Measurements from ENCODE around the gene DEPP1. TPM values are rescaled to one million over a fixed set of nuclear protein-coding genes. Genes with fewer than 3 reads are reported as not detected.

The DEPP1 gene
- total RNA-seq, 1 experiment from 2014 or later: 16.5 TPM

DNA sequence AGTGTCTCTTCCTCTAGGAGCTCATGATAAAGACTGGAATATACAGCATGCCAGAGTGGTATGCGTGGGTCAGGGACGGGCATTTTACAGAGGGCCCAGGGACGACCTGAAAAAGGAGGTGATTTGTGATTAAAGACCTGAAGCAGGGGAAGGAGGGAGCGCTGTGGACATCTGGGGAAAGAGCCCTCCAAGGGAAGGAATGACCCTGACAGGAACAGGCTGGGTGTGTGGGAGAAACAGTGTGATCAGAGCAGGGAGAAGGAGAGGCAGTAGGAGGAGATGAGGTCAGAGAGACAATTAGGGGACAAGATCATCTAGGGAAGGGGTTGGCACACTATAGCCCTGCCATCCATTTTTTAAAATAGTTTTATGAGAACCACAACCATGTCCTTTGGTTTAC lies 22.4 kb downstream of the DEPP1 start:
- H3K27ac Mint-ChIP-seq (ENCODE audit: unreplicated experiment): no peak overlapping the region
- intact Hi-C loops (cut with micrococcal nuclease; ENCODE audit: unreplicated experiment): no loop called here
- peaks cover 24% of the 10 kb centered on the region for H3K36me3 Mint-ChIP-seq (ENCODE audit: insufficient read depth, unreplicated experiment)
- H3K4me1 Mint-ChIP-seq (ENCODE audit: low read depth, unreplicated experiment): peaks cover 11% of the 10 kb centered on the region
- H3K27me3 Mint-ChIP-seq (ENCODE audit: unreplicated experiment): no peaks in the 10 kb centered on the region
- H3K9me3 Mint-ChIP-seq (ENCODE audit: low read depth, unreplicated experiment): no peaks in the 10 kb centered on the region
- BruUV-seq (replicated peaks): no TSS peak
- CTCF ChIA-PET: no interaction called here
- no peak for DNase-seq
- H3K4me3 Mint-ChIP-seq (ENCODE audit: low read depth, unreplicated experiment): no peak overlapping the region
- TF ChIP-seq, protein P1, sequence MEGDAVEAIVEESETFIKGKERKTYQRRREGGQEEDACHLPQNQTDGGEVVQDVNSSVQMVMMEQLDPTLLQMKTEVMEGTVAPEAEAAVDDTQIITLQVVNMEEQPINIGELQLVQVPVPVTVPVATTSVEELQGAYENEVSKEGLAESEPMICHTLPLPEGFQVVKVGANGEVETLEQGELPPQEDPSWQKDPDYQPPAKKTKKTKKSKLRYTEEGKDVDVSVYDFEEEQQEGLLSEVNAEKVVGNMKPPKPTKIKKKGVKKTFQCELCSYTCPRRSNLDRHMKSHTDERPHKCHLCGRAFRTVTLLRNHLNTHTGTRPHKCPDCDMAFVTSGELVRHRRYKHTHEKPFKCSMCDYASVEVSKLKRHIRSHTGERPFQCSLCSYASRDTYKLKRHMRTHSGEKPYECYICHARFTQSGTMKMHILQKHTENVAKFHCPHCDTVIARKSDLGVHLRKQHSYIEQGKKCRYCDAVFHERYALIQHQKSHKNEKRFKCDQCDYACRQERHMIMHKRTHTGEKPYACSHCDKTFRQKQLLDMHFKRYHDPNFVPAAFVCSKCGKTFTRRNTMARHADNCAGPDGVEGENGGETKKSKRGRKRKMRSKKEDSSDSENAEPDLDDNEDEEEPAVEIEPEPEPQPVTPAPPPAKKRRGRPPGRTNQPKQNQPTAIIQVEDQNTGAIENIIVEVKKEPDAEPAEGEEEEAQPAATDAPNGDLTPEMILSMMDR (IDR thresholded peaks at IDR 0.05; ENCODE audit: unreplicated experiment): no peak

DNA sequence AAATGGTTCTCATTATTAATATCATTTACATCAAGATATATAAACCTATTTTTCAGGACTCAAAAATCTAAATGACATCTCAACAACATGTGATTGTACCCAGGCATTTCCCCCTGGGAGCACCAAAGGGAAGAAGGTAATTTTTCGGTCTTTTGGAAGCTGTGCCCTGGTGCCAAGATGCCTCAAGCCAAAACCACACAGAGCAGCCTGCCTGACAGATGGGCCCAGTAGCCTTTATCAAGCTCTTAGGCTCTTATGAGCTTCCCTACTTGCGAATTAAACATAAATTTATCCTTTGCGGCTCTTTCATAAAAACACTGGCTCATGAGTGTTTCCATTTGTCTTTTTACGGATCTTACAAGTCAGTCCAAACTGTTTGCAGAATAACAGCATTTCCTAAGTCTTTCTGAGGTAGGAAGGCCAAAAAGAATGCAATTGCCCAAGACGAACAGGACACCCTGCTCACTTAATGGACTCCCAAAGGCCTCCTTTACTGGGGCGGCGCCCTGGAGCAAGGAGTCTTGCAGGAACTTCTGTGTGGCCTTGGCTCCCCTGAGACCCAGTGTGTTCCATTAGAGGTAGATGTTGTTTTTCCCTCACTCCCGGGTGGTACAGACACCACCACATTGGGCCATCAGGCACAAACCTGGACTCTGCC lies 23.1 kb downstream of the DEPP1 start:
- peaks cover 15% of the 10 kb centered on the region for H3K4me1 Mint-ChIP-seq (ENCODE audit: low read depth, unreplicated experiment)
- BruUV-seq (replicated peaks): no TSS peak
- no peak overlapping the region for H3K4me3 Mint-ChIP-seq (ENCODE audit: low read depth, unreplicated experiment)
- H3K27me3 Mint-ChIP-seq (ENCODE audit: unreplicated experiment): no peaks in the 10 kb centered on the region
- DNase-seq: no peak
- intact Hi-C loops (cut with micrococcal nuclease; ENCODE audit: unreplicated experiment): no loop called here
- TF ChIP-seq, protein P1 (IDR thresholded peaks at IDR 0.05; ENCODE audit: unreplicated experiment): no peak
- no peaks in the 10 kb centered on the region for H3K9me3 Mint-ChIP-seq (ENCODE audit: low read depth, unreplicated experiment)
- CTCF ChIA-PET: no interaction called here
- H3K36me3 Mint-ChIP-seq (ENCODE audit: insufficient read depth, unreplicated experiment): peaks cover 28% of the 10 kb centered on the region
- no peak overlapping the region for H3K27ac Mint-ChIP-seq (ENCODE audit: unreplicated experiment)

DNA sequence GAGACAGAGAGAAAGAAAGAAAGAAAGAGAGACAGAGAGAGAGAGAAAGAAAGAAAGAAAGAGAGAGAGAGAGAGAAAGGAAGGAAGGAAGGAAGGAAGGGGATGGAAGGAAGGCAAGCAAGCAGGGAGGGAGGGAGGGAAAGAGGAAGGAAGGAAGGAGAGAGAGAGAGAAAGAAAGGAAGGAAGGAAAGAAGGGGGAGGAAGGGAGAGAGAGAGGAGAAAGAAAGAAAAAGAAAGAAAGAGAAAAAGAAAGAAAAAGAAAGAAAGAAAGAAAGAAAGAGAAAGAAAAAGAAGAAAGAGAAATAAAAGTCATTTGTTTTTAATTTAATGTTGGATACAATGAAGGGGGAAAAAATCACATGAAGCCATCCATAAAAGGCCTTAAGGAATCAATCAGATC lies 23.6 kb downstream of the DEPP1 start:
- Mint-ChIP-seq H3K4me1 (ENCODE audit: low read depth, unreplicated experiment) (peaks cover 21% of the 10 kb centered on the region), H3K9me3 (ENCODE audit: low read depth, unreplicated experiment) (no peaks in the 10 kb centered on the region), H3K36me3 (ENCODE audit: insufficient read depth, unreplicated experiment) (peaks cover 25% of the 10 kb centered on the region), H3K4me3 (ENCODE audit: low read depth, unreplicated experiment) (no peak overlapping the region), H3K27me3 (ENCODE audit: unreplicated experiment) (no peaks in the 10 kb centered on the region), H3K27ac (ENCODE audit: unreplicated experiment) (no peak overlapping the region)
- no TSS peak for BruUV-seq (replicated peaks)
- intact Hi-C loops (cut with micrococcal nuclease; ENCODE audit: unreplicated experiment): no loop called here
- no peak for DNase-seq
- TF ChIP-seq, protein P1 (IDR thresholded peaks at IDR 0.05; ENCODE audit: unreplicated experiment): no peak
- CTCF ChIA-PET: no interaction called here

DNA sequence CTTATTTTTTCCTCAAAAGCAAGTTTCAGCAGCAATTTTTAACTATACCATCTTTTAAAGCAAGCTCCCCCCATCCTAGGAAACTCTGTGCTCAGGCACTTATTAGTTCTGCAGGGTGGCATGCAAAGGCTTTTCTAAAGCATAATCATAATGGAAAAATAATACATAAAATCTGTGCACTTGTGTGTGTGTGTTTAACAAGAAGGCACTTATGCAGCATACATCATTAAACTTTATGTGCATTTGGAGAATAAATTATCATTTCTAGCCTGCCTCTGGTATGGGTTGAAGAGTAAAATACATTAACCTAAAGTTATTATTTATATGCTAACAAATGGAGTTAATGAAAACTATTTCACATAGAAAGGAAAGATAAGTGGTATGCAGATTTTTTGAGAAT lies 24.6 kb downstream of the DEPP1 start:
- H3K36me3 Mint-ChIP-seq (ENCODE audit: insufficient read depth, unreplicated experiment): peaks cover 15% of the 10 kb centered on the region
- peaks cover 28% of the 10 kb centered on the region for H3K4me1 Mint-ChIP-seq (ENCODE audit: low read depth, unreplicated experiment)
- CTCF ChIA-PET: no interaction called here

More for the DNA sequence above, 24.6 kb downstream of the DEPP1 start:
- no peaks in the 10 kb centered on the region for H3K27me3 Mint-ChIP-seq (ENCODE audit: unreplicated experiment)
- H3K4me3 Mint-ChIP-seq (ENCODE audit: low read depth, unreplicated experiment): no peak overlapping the region
- H3K9me3 Mint-ChIP-seq (ENCODE audit: low read depth, unreplicated experiment): no peaks in the 10 kb centered on the region
- intact Hi-C loops (cut with micrococcal nuclease; ENCODE audit: unreplicated experiment): no loop called here
- TF ChIP-seq, protein P1 (IDR thresholded peaks at IDR 0.05; ENCODE audit: unreplicated experiment): no peak
- DNase-seq: no peak
- H3K27ac Mint-ChIP-seq (ENCODE audit: unreplicated experiment): no peak overlapping the region
- no TSS peak for BruUV-seq (replicated peaks)
